HAP-1 (cell line): ENCODE measurements around the gene PAXX.

Experiments used
- DNase-seq, 2 experiments: peaks; one replicate each; pipeline ENCODE4 v3.0.0-alpha.2; 2016 to 2020; ENCODE audit warnings: low spot score in 2 of 2
- H3K27me3 ChIP-seq: fragments of 250-450 bp; sonication (Bioruptor Pico); 2 replicates; pipeline ENCODE4 v1.5.1; 2020; ENCODE audit warnings: low read depth, mild to moderate bottlenecking, moderate library complexity
- H3K36me3 ChIP-seq: fragments of 250-450 bp; sonication (Bioruptor Pico); replicated peaks from 2 replicates; pipeline ENCODE4 v1.5.1; 2020; ENCODE audit warnings: mild to moderate bottlenecking
- H3K4me1 ChIP-seq: fragments of 250-450 bp; sonication (Bioruptor Pico); 2 replicates; pipeline ENCODE4 v1.5.1; 2020; ENCODE audit warnings: mild to moderate bottlenecking
- H3K4me3 ChIP-seq: fragments of 250-450 bp; sonication (Bioruptor Pico); 2 replicates; pipeline ENCODE4 v1.5.1; 2020; ENCODE audit warnings: mild to moderate bottlenecking, moderate library complexity
- H3K9me3 ChIP-seq: fragments of 250-450 bp; sonication (Bioruptor Pico); 2 replicates; pipeline ENCODE4 v1.5.1; 2020; ENCODE audit warnings: mild to moderate bottlenecking, moderate library complexity
- in situ Hi-C: fragments of 300-500 bp; cut with MboI; formaldehyde crosslinking; loops from 3 replicates; pipeline ENCODE4 v1.14.3; 2020; ENCODE audit warnings: low sequenced_read_pairs, inconsistent platforms, mixed read lengths

The PAXX gene

GRCh38 chr9:136957901-136958300 is 34.3 kb upstream of the PAXX start:
- in situ Hi-C loops, result no loop called here
- Histone ChIP-seq H3K4me1 (no peaks in the 10 kb centered on the region), H3K27me3 (no peaks in the 10 kb centered on the region), H3K36me3 (no peaks in the 10 kb centered on the region), H3K4me3 (no peak overlapping the region), H3K9me3 (no peaks in the 10 kb centered on the region; the same call in 1 of the 2 replicates)
- no peak for DNase-seq

- H3K4me1 ChIP-seq, result no peaks in the 10 kb centered on the region
- H3K4me3 ChIP-seq, result no peak overlapping the region
- no peak for DNase-seq
- no peaks in the 10 kb centered on the region; the same call in 1 of the 2 replicates for H3K9me3 ChIP-seq
- H3K27me3 ChIP-seq, result no peaks in the 10 kb centered on the region
- H3K36me3 ChIP-seq, result no peaks in the 10 kb centered on the region
- in situ Hi-C loops, result no loop called here
These were observed 33.7 kb upstream of the PAXX start for GRCh38 chr9:136958473-136958872.

GRCh38 chr9:136958898-136959850 is 33.0 kb upstream of the PAXX start:
- in situ Hi-C loops, result no loop called here
- no peaks in the 10 kb centered on the region for H3K4me1 ChIP-seq

GRCh38 chr9:136960212-136960937 is 31.8 kb upstream of the PAXX start:
- H3K4me3 ChIP-seq, result no peak overlapping the region
- in situ Hi-C loops, result no loop called here
- H3K27me3 ChIP-seq, result no peaks in the 10 kb centered on the region
- no peaks in the 10 kb centered on the region for H3K36me3 ChIP-seq
- no peaks in the 10 kb centered on the region for H3K4me1 ChIP-seq
- DNase-seq, result no peak
- H3K9me3 ChIP-seq, result no peaks in the 10 kb centered on the region; the same call in 1 of the 2 replicates

More at GRCh38 chr9:136958898-136959850, 33.0 kb upstream of the PAXX start:
- DNase-seq, result no peak
- H3K36me3 ChIP-seq, result no peaks in the 10 kb centered on the region
- H3K27me3 ChIP-seq, result no peaks in the 10 kb centered on the region
- H3K4me3 ChIP-seq, result no peak overlapping the region
- H3K9me3 ChIP-seq, result no peaks in the 10 kb centered on the region; the same call in 1 of the 2 replicates

GRCh38 chr9:136960938-136961275 is 31.3 kb upstream of the PAXX start:
- in situ Hi-C loops, result no loop called here
- Histone ChIP-seq H3K4me3 (no peak overlapping the region), H3K9me3 (no peaks in the 10 kb centered on the region; the same call in 1 of the 2 replicates), H3K4me1 (peaks cover 2% of the 10 kb centered on the region), H3K27me3 (no peaks in the 10 kb centered on the region), H3K36me3 (no peaks in the 10 kb centered on the region)
- no peak for DNase-seq

GRCh38 chr9:136961279-136962065 is 30.8 kb upstream of the PAXX start:
- Histone ChIP-seq H3K4me3 (no peak overlapping the region), H3K36me3 (no peaks in the 10 kb centered on the region), H3K27me3 (no peaks in the 10 kb centered on the region), H3K4me1 (peaks cover 8% of the 10 kb centered on the region), H3K9me3 (no peaks in the 10 kb centered on the region; the same call in 1 of the 2 replicates)
- no peak for DNase-seq
- in situ Hi-C loops, result no loop called here

- no peaks in the 10 kb centered on the region for H3K27me3 ChIP-seq
- peaks cover 8% of the 10 kb centered on the region for H3K4me1 ChIP-seq
- DNase-seq, result no peak
- no peak overlapping the region for H3K4me3 ChIP-seq
- H3K36me3 ChIP-seq, result no peaks in the 10 kb centered on the region
- H3K9me3 ChIP-seq, result no peaks in the 10 kb centered on the region
- in situ Hi-C loops, result no loop called here
These were observed 30.1 kb upstream of the PAXX start for GRCh38 chr9:136962163-136962562.

GRCh38 chr9:136962701-136963248 is 29.4 kb upstream of the PAXX start:
- DNase-seq, result no peak
- in situ Hi-C loops, result no loop called here
- H3K27me3 ChIP-seq, result no peaks in the 10 kb centered on the region

GRCh38 chr9:136963341-136963740 is 28.9 kb upstream of the PAXX start:
- no peak for DNase-seq
- Histone ChIP-seq H3K27me3 (no peaks in the 10 kb centered on the region), H3K4me3 (no peak overlapping the region), H3K36me3 (no peaks in the 10 kb centered on the region), H3K4me1 (peaks cover 8% of the 10 kb centered on the region), H3K9me3 (no peaks in the 10 kb centered on the region)
- in situ Hi-C loops, result no loop called here

More at GRCh38 chr9:136962701-136963248, 29.4 kb upstream of the PAXX start:
- Histone ChIP-seq H3K36me3 (no peaks in the 10 kb centered on the region), H3K4me3 (no peak overlapping the region), H3K9me3 (no peaks in the 10 kb centered on the region), H3K4me1 (peaks cover 8% of the 10 kb centered on the region)

- H3K27me3 ChIP-seq, result no peaks in the 10 kb centered on the region
- DNase-seq, result no peak
- no peaks in the 10 kb centered on the region for H3K36me3 ChIP-seq
- no peaks in the 10 kb centered on the region for H3K9me3 ChIP-seq
- in situ Hi-C loops, result no loop called here
- H3K4me3 ChIP-seq, result no peak overlapping the region
- peaks cover 8% of the 10 kb centered on the region for H3K4me1 ChIP-seq
These were observed 28.5 kb upstream of the PAXX start for GRCh38 chr9:136963751-136964150.

GRCh38 chr9:136964171-136964689 is 28.0 kb upstream of the PAXX start:
- Histone ChIP-seq H3K4me1 (peaks cover 8% of the 10 kb centered on the region), H3K27me3 (no peaks in the 10 kb centered on the region), H3K4me3 (no peak overlapping the region), H3K36me3 (no peaks in the 10 kb centered on the region), H3K9me3 (no peaks in the 10 kb centered on the region)
- in situ Hi-C loops, result no loop called here
- no peak for DNase-seq

GRCh38 chr9:136964833-136965422 is 27.3 kb upstream of the PAXX start:
- Histone ChIP-seq H3K4me1 (peaks cover 8% of the 10 kb centered on the region), H3K4me3 (no peak overlapping the region), H3K9me3 (no peaks in the 10 kb centered on the region), H3K27me3 (no peaks in the 10 kb centered on the region), H3K36me3 (no peaks in the 10 kb centered on the region)
- in situ Hi-C loops, result no loop called here
- DNase-seq, result no peak
